ENCODE results near the gene ADARB2.

- TF ChIP-seq CTCF (IDR thresholded peaks at IDR 0.05; ENCODE audit: low read depth, low read length, missing input control), result no peak
- no peak for TF ChIP-seq TAF1 (conservative IDR thresholded peaks at IDR 0.05)
- TF ChIP-seq FOXA1 (IDR thresholded peaks at IDR 0.05), result no peak
These were observed 82.0 kb downstream of the ADARB2 start for GRCh38 chr10:1655367-1655766.
